MCF 10A (cell line): ENCODE data around the gene HIPK1. TPM values are rescaled to one million over a fixed set of nuclear protein-coding genes. Genes with fewer than 3 reads are reported as not detected.

Experiments used
- total RNA-seq: library from RNA; stranded (reverse); gene quantifications from 2 replicates; pipeline ENCODE4 v1.2.3, GENCODE V29; 2022

HIPK1 gene
- total RNA-seq, 1 experiment from 2014 or later = 46.7 TPM

Other genes with a start within 250 kb of the HIPK1 start
- 8.4 and 13.0 TPM in 2 replicates for gene PHTF1, start 169.8 kb upstream of the HIPK1 start, total RNA-seq
- gene RSBN1, start 116.8 kb upstream of the HIPK1 start, total RNA-seq = 11.8 and 15.7 TPM in 2 replicates
- 0.42 and 0.89 TPM in 2 replicates for gene PTPN22, start 57.6 kb upstream of the HIPK1 start, total RNA-seq
- gene BCL2L15, start 41.7 kb upstream of the HIPK1 start, total RNA-seq = 0.27 and 2.3 TPM in 2 replicates
- 20.4 and 21.3 TPM in 2 replicates for gene AP4B1, start 24.5 kb upstream of the HIPK1 start, total RNA-seq
- 6.9 and 8.1 TPM in 2 replicates for gene DCLRE1B, start 24.0 kb upstream of the HIPK1 start, total RNA-seq
- gene OLFML3, start 50.1 kb downstream of the HIPK1 start, total RNA-seq = 0.20 and 0.30 TPM in 2 replicates
- gene SYT6, start 224.5 kb downstream of the HIPK1 start, total RNA-seq = not detected in 2 replicates